ENCODE data around the gene ZGLP1. TPM values are rescaled to one million over a fixed set of nuclear protein-coding genes. Genes with fewer than 3 reads are reported as not detected.

The ZGLP1 gene
- total and polyA plus RNA-seq, 7 donors, result 1.1 to 6.0 (median 3.0) TPM; not detected in 1

- Histone ChIP-seq H3K27ac (no peak overlapping the region), H3K4me1 (no peaks in the 10 kb centered on the region), H3K9me3 (no peaks in the 10 kb centered on the region), H3K36me3 (peaks cover 10 to 22% (median 15%) of the 10 kb centered on the region in 4 donors), H3K4me3 (no peak overlapping the region), H3K27me3 (no peaks in the 10 kb centered on the region)
- 81 to 86% methylated on average over 7 of the region's 7 CpGs for WGBS, 2 donors
- intact Hi-C loops (cut with DNase I), result no loop called here
- no peak for TF ChIP-seq CTCF (IDR thresholded peaks at IDR 0.05)
- TF ChIP-seq POLR2AphosphoS5 (IDR thresholded peaks at IDR 0.05), result no peak
- TF ChIP-seq POLR2A (IDR thresholded peaks at IDR 0.05), result no peak
- TF ChIP-seq EP300 (IDR thresholded peaks at IDR 0.05), result no peak
- no peak for DNase-seq
Observed at GRCh38 chr19:10262771-10263170, 46.8 kb downstream of the ZGLP1 start.

- H3K27ac ChIP-seq, result no peak overlapping the region
- DNase-seq, result no peak
- peaks cover 23 to 48% (median 28%) of the 10 kb centered on the region in 4 donors for H3K36me3 ChIP-seq
- H3K4me1 ChIP-seq, result no peaks in the 10 kb centered on the region
- H3K4me3 ChIP-seq, result no peak overlapping the region
- H3K27me3 ChIP-seq, result no peaks in the 10 kb centered on the region
- intact Hi-C loops (cut with DNase I), result no loop called here
- TF ChIP-seq POLR2A (IDR thresholded peaks at IDR 0.05) (no peak), CTCF (IDR thresholded peaks at IDR 0.05) (no peak), POLR2AphosphoS5 (IDR thresholded peaks at IDR 0.05) (no peak), EP300 (IDR thresholded peaks at IDR 0.05) (no peak)
- WGBS, 2 donors, result 37 to 70% methylated on average over 8 of the region's 8 CpGs
- H3K9me3 ChIP-seq, result no peaks in the 10 kb centered on the region
Observed at GRCh38 chr19:10260141-10260584, 49.5 kb downstream of the ZGLP1 start.

GRCh38 chr19:10259162-10259905, 50.3 kb downstream of the ZGLP1 start:
- Histone ChIP-seq H3K27me3 (no peaks in the 10 kb centered on the region), H3K4me3 (no peak overlapping the region), H3K36me3 (peaks cover 28 to 56% (median 36%) of the 10 kb centered on the region in 4 donors), H3K4me1 (no peaks in the 10 kb centered on the region), H3K9me3 (no peaks in the 10 kb centered on the region), H3K27ac (no peak overlapping the region)
- WGBS, 2 donors, result 65 to 68% methylated on average over 32 of the region's 32 CpGs
- peak; percentile 86 for DNase-seq
- TF ChIP-seq EP300 (IDR thresholded peaks at IDR 0.05) (no peak), CTCF (IDR thresholded peaks at IDR 0.05) (peak; percentile 34 to 46 (median 41)), POLR2A (IDR thresholded peaks at IDR 0.05) (no peak)
- intact Hi-C loops (cut with DNase I), result no loop called here

- TF ChIP-seq POLR2AphosphoS5 (IDR thresholded peaks at IDR 0.05) (no peak), EP300 (IDR thresholded peaks at IDR 0.05) (no peak), CTCF (IDR thresholded peaks at IDR 0.05) (no peak), POLR2A (IDR thresholded peaks at IDR 0.05) (no peak)
- Histone ChIP-seq H3K4me1 (peaks cover 0 to 3% (median 0%) of the 10 kb centered on the region in 4 donors), H3K4me3 (no peak overlapping the region), H3K27ac (no peak overlapping the region), H3K9me3 (no peaks in the 10 kb centered on the region), H3K27me3 (no peaks in the 10 kb centered on the region), H3K36me3 (peaks cover 32 to 63% (median 38%) of the 10 kb centered on the region in 4 donors)
- intact Hi-C loops (cut with DNase I), result no loop called here
- WGBS, 2 donors, result 96% methylated on average over 18 of the region's 18 CpGs
- DNase-seq, result no peak
Observed at GRCh38 chr19:10258080-10258710, 51.4 kb downstream of the ZGLP1 start.
